IPS DF 6.9 (cell line): Measurements from ENCODE around the gene ACRBP.
"Not testable (repeated sequence)": the region's sequence is repeated elsewhere in the genome, so short reads cannot be mapped to it uniquely, and the experiment has no call there.

Source experiments
- DNase-seq: peaks from one replicate; pipeline ENCODE4 v3.0.0-alpha.2; 2013; ENCODE audit warnings: low read depth, low spot score
- H3K27ac ChIP-seq: one replicate; pipeline ENCODE4 v1.5.1; 2013; ENCODE audit warnings: low read length, control low read depth
- H3K27me3 ChIP-seq: 2 replicates; pipeline ENCODE4 v1.6.1; 2013; ENCODE audit warnings: mild to moderate bottlenecking, low read length; ENCODE audit not compliant: control insufficient read depth, insufficient read depth
- H3K36me3 ChIP-seq: 2 replicates; pipeline ENCODE4 v1.6.1; 2013; ENCODE audit warnings: low read length; ENCODE audit not compliant: control insufficient read depth, insufficient read depth
- H3K4me1 ChIP-seq: 2 replicates; pipeline ENCODE4 v1.6.1; 2013; ENCODE audit warnings: low read length; ENCODE audit not compliant: control insufficient read depth, insufficient read depth
- H3K4me3 ChIP-seq: 2 replicates; pipeline ENCODE4 v1.5.1; 2013; ENCODE audit warnings: mild to moderate bottlenecking, low read length
- H3K9me3 ChIP-seq: 2 replicates; pipeline ENCODE4 v1.6.1; 2013; ENCODE audit warnings: low read length, inconsistent platforms; ENCODE audit not compliant: control insufficient read depth, insufficient read depth
- WGBS: extraction: QIAGEN DNeasy Blood & Tissue Kit; methylation state at CpG from one replicate; pipeline ENCODE4 v1.1.7; 2013; ENCODE audit warnings: mixed read lengths, missing lambda C conversion rate; ENCODE audit not compliant: insufficient read length, insufficient coverage; 5-methylcytosine and 5-hydroxymethylcytosine counted together

ACRBP gene

GRCh38 chr12:6605421-6606330 lies 41.6 kb downstream of the ACRBP start:
- DNase-seq: no peak
- Histone ChIP-seq H3K4me3 (peak overlapping the region; percentile 80), H3K27ac (no peak overlapping the region), H3K27me3 (no peaks in the 10 kb centered on the region), H3K36me3 (peaks cover 18% of the 10 kb centered on the region), H3K4me1 (no peaks in the 10 kb centered on the region; the same call in none of the 2 replicates), H3K9me3 (no peaks in the 10 kb centered on the region)
- WGBS: no CpG with 5 or more reads among the region's 18 CpGs

GRCh38 chr12:6604259-6605029 lies 42.8 kb downstream of the ACRBP start:
- H3K4me3 ChIP-seq: no peak overlapping the region
- H3K9me3 ChIP-seq: no peaks in the 10 kb centered on the region
- H3K36me3 ChIP-seq: peaks cover 29% of the 10 kb centered on the region
- no peak for DNase-seq
- no peaks in the 10 kb centered on the region; the same call in none of the 2 replicates for H3K4me1 ChIP-seq
- H3K27ac ChIP-seq: no peak overlapping the region
- no peaks in the 10 kb centered on the region for H3K27me3 ChIP-seq
- no CpG with 5 or more reads among the region's 6 CpGs for whole genome bisulfite sequencing

GRCh38 chr12:6603095-6603567 lies 44.1 kb downstream of the ACRBP start:
- no CpG with 5 or more reads among the region's 6 CpGs for WGBS
- DNase-seq: no peak
- H3K9me3 ChIP-seq: no peaks in the 10 kb centered on the region
- no peaks in the 10 kb centered on the region; the same call in none of the 2 replicates for H3K4me1 ChIP-seq
- H3K27ac ChIP-seq: no peak overlapping the region
- H3K27me3 ChIP-seq: no peaks in the 10 kb centered on the region
- H3K4me3 ChIP-seq: no peak overlapping the region
- H3K36me3 ChIP-seq: peaks cover 38% of the 10 kb centered on the region

- H3K36me3 ChIP-seq: peaks cover 44% of the 10 kb centered on the region
- no peak for DNase-seq
- no peaks in the 10 kb centered on the region; the same call in none of the 2 replicates for H3K4me1 ChIP-seq
- H3K4me3 ChIP-seq: no peak overlapping the region
- H3K27me3 ChIP-seq: no peaks in the 10 kb centered on the region
- no CpG with 5 or more reads among the region's 3 CpGs for WGBS
- H3K9me3 ChIP-seq: no peaks in the 10 kb centered on the region
- H3K27ac ChIP-seq: no peak overlapping the region
Observed at GRCh38 chr12:6602526-6602925, 44.7 kb downstream of the ACRBP start.

- not testable (repeated sequence) for H3K9me3 ChIP-seq, DNase-seq, H3K27ac ChIP-seq, H3K27me3 ChIP-seq, H3K4me1 ChIP-seq, H3K4me3 ChIP-seq
- H3K36me3 ChIP-seq: peaks cover 69% of the 10 kb centered on the region
- no CpG with 5 or more reads among the region's 10 CpGs for WGBS
Observed at GRCh38 chr12:6595673-6596072, 51.6 kb downstream of the ACRBP start.

GRCh38 chr12:6592087-6592486 lies 55.1 kb downstream of the ACRBP start:
- no CpG with 5 or more reads among the region's 8 CpGs for WGBS
- H3K27ac ChIP-seq: no peak overlapping the region

More at GRCh38 chr12:6592087-6592486, 55.1 kb downstream of the ACRBP start:
- no peak overlapping the region for H3K4me3 ChIP-seq
- no peak for DNase-seq
- H3K4me1 ChIP-seq: no peaks in the 10 kb centered on the region
- H3K27me3 ChIP-seq: no peaks in the 10 kb centered on the region
- H3K9me3 ChIP-seq: no peaks in the 10 kb centered on the region
- peaks cover 54% of the 10 kb centered on the region for H3K36me3 ChIP-seq
